T-helper 1 cell treated with Interleukin-12 subunit alpha and Interleukin-12 subunit beta and Interleukin-4 antibody, amounts not matched to agents 30 ng/mL and 1 ng/mL, for 36 hours (primary cell): ENCODE results near the gene NEAT1. TPM values are rescaled to one million over a fixed set of nuclear protein-coding genes. Genes with fewer than 3 reads are reported as not detected.
"Not testable (repeated sequence)": the region's sequence is repeated elsewhere in the genome, so short reads cannot be mapped to it uniquely, and the experiment has no call there.

Source experiments
- intact Hi-C: fragments of 100-400 bp; cut with micrococcal nuclease; formaldehyde crosslinking; loops from one replicate; pipeline ENCODE4 v1.15.1; 2024
- total RNA-seq: library from RNA; stranded (reverse); gene quantifications from 2 replicates; pipeline ENCODE4 v1.2.3, GENCODE V29; 2022

NEAT1 gene
- total RNA-seq, 1 donor from 2014 or later: 1,002 TPM

DNA sequence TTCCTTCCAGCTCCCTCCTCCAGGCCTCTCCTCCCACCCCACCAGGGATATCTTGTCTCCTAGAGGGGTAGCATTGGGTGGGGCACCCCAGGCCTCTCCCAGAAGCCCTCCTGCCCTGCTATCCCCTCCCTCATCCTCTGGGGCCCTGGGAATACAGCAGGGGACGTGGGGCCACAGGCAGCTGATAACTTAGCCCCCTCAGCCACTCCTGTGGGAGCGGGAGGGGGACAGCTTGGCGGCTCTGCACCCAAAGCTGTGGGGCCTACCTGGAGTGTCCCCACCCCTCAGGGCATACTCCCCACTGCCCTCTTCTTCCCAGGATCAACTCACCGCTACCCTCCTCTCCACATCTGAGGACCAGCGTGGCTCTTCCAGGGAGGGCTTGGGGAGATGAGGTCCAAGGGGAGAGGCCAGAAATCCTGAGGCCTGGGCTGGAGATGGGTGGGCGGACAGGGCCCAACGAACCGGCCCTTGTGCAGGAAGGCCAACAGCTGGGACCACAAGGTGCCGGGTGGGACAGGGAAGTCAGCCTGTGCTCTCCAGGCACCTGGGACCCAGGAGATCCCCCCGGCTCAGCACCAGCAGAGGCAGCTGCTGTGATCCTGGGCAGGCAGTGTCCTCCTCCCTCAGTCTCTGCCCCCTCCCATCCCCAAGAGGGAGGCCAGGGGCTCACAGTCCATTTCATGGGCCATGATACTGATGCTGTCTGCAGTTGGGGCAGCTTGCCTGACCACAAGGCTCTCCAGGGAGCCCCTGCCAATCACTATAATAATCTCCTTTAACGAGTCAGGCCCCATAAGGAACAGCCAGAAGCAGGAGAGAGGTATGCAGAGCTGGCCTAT is 23.2 kb downstream of the NEAT1 start:
- intact Hi-C loops: no loop called here

DNA sequence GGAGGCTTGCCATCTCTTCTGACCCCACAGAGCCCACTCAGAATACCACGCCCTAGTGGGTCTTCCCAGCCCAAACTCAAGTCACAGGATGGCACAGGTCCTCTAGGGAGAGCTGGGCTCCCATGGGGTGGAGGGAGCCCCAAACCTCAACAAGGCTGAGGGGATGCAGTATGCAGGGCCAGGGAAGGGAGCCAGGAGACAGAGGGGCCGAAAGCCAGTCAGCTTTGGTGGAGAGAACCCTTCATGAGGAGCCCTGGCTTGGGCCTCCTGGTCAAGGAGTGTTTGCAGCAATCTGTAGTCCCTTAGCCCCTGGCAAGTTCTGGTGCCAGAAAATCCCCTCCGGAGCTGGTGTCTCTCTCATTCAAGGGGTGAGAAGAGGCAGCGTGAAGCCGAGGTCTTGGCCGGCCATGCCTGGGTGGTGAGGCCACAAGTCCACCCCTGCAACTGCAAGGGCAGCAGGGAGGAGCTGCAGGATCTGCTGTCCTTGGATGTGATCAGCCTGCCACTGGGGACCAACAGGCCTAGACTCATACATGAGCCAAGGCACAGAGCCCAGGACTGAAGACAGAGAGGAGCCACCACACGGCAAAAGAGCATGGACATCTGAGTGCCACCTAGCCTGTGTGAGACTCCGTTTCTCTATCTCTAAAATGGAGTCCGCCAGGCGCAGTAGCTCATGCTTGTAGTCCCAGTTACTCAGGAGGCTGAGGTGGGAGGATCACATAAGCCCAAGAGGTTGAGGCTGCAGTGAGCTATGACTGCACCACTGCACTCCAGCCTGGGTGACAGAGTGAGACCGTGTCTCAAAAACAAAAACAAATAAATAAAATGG is 24.1 kb downstream of the NEAT1 start:
- intact Hi-C loops: no loop called here

DNA sequence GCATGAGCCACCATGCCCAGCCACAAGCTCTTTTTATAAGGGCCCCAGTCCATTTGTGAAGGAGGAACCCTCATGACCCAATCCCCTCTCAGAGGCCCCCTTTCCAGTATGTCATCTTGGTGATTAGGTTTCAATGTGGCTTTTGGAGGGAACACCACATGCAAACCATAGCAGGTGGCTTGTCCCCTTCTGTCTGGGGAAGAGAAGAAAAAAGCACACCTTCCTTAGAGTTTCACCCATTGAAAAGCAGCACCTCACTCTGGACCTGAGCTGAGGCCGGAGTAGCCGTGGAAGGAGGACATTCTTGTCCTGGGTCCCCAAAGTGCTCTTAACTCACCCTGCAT is 25.4 kb downstream of the NEAT1 start:
- intact Hi-C loops: loop anchor here (2.0 kb wide), 1 partner anchor 13 kb away; no protein-coding TSS in a partner anchor

DNA sequence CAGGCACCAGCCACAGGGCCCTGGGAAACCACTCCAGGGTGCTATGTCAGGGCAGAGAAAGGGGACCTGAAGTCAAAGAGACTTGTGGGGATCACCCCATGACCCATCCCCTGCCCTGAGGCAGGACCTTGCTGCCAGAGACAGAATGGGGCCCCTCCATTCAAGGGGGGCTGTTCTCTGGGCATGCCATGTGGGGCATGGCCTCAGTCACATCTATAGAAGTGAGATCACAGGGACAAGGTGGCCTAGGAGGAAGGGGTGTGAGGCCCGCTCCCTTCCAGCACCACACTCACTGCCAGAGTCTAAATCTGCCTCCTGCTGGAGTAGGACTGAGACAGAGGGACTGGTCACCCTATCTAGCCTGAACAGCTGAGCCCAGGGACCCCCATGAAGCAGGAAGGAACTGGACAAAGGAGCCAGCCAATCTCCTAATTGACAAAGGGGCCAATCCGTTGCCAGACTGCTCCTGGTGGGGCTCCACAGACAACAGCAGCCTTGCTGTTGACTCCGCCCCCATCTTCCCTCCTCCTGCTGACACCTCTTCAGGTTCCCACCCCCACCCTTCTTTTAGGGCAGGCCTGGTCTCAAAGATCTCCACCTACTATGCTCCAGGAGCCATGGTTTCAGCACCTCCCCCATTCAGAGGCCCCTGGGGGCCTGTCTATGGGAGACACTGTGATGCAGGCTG is 26.0 kb downstream of the NEAT1 start:
- intact Hi-C loops: loop anchor here (2.0 kb wide), 1 partner anchor 14 kb away; no protein-coding TSS in a partner anchor

DNA sequence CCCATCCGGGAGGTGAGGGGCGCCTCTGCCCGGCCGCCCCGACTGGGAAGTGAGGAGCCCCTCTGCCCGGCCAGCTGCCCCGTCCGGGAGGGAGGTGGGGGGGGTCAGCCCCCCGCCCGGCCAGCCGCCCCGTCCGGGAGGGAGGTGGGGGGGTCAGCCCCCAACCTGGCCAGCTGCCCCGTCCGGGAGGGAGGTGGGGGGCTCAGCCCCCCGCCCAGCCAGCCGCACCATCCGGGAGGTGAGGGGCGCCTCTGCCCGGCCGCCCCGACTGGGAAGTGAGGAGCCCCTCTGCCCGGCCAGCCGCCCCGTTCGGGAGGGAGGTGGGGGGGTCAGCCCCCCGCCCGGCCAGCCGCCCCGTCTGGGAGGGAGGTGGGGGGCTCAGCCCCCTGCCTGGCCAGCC is 28.7 kb downstream of the NEAT1 start:
- intact Hi-C loops: not testable (repeated sequence)

DNA sequence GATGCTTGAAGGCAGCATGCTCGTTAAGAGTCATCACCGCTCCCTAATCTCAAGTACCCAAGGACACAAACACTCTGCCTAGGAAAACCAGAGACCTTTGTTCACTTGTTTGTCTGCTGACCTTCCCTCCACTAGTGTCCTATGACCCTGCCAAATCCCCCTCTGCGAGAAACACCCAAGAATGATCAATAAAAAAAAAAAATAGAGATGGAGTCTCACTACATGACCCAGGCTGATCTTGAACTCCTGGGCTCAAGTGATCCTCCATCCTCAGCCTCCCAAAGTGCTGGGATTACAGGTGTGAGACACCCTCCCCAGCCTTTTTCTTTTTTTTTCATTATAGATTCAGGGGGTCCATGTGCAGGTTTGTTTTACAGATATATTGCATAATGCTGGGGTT is 29.7 kb downstream of the NEAT1 start:
- intact Hi-C loops: not testable (repeated sequence)

DNA sequence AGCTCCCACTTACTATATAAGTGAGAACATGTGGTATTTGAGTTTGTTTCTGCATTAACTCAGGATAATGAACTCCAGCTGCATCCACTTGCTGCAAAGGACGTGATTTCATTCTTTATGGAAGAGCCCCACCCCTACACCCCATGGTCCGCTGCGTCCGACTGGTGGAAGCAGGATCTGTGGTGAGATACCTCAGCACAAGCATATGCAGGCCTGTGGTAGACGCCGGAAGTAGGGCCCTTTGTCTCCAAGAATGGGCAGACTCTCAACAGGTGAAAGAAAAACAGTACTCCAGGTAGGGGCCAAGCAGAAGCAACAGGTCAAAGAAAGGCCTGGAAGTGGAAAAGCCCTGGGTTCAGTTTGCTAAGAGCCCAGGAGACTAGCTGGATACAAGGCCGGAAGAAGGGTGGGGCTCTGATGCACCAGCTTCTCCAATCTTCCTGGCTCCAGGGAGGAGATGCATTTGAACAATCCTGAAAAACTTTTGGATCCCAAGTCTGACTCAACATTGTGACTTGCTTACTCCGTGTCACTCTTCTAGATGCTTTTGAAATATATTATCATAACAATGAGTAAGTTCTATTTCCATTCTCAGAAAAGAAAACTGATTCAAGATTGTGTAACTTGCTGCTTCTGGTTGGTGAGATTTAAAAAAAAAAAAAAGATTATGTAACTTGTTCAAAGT is 30.4 kb downstream of the NEAT1 start:
- intact Hi-C loops: no loop called here

DNA sequence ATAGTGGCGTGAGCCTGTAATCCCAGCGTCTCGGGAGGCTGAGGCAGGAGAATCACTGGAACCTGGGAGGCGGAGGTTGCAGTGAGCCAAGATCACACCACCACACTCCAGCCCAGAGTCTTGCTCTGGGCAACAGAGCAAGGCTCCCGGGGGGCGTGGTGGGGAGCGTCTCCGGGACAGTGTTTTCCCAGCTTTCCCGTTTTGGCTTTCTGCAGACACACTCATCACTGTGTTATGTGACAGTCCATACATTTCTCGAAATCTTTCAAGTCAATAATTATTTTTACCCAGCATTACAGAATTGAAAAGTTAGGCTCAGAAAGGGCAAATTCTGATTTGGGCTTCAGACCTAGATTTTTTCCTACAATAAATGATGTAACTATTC is 31.7 kb downstream of the NEAT1 start:
- intact Hi-C loops: no loop called here

- intact Hi-C loops: loop anchor here (1.0 kb wide), 2 partner anchors 17 to 42 kb away; no protein-coding TSS in a partner anchor
Observed at GRCh38 chr11:65454696-65455456, 32.3 kb downstream of the NEAT1 start.

- intact Hi-C loops: no loop called here
Observed at GRCh38 chr11:65456418-65456817, 33.8 kb downstream of the NEAT1 start.

DNA sequence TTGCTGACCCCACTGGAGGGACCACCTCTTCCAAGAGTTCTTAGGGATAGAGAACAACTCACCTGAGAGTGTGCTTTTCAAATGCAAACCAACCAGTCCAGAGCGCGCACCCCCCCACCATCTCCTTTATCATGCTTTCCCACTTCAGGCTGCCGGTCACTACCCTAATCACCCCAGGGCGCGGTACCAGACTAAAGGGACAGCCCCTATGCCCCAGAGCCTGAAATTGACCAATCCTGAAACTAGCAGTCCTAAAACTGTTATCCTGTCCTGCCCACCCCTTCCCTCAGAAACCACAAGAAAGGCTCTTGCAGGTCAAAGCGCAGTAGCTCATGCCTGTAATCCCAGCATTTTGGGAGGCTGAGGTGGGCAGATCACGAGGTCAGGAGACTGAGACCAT is 37.0 kb downstream of the NEAT1 start:
- intact Hi-C loops: no loop called here

- intact Hi-C loops: not testable (repeated sequence)
Observed at GRCh38 chr11:65465471-65465870, 42.9 kb downstream of the NEAT1 start.

DNA sequence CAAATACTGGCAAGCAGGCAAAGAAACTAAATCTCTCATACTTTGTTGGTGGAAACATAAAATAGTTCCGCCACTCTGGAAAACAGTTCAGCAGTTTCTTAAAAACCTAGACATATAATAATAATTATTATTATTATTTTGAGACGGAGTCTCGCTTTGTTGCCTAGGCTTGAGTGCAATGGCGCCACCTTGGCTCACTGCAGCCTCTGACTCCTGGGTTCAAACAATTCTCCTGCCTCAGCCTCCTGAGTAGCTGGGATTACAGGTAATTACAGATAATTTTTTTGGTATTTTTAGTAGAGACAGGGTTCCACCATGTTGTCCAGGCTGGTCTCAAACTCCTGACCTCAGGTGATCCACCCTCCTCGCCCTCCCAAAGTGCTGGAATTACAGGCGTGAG is 44.7 kb downstream of the NEAT1 start:
- intact Hi-C loops: not testable (repeated sequence)

- intact Hi-C loops: no loop called here
Observed at GRCh38 chr11:65468874-65469333, 46.3 kb downstream of the NEAT1 start.

- intact Hi-C loops: no loop called here
Observed at GRCh38 chr11:65470433-65471049, 47.9 kb downstream of the NEAT1 start.

DNA sequence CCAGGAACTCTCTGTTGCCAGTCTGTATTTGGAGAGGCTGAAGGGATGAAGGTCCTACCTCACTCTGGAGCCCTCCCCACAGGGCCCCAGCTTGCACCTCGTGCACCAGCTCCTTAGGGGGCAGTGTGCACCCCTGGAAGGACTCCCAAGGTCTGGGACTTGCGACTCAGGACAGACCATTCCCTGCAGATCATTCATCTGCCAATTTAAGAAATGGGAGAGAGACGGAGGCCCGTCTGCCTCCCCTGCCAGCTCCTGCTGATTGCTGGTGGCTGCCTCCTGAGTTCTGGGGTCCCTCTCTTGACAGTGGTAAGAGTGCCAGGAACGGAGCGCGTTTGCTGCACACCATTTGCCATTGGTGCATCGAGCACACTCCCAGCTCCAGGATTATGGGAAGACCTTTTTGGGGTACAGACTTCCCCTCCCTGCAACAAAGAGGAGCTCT is 48.9 kb downstream of the NEAT1 start:
- intact Hi-C loops: no loop called here

DNA sequence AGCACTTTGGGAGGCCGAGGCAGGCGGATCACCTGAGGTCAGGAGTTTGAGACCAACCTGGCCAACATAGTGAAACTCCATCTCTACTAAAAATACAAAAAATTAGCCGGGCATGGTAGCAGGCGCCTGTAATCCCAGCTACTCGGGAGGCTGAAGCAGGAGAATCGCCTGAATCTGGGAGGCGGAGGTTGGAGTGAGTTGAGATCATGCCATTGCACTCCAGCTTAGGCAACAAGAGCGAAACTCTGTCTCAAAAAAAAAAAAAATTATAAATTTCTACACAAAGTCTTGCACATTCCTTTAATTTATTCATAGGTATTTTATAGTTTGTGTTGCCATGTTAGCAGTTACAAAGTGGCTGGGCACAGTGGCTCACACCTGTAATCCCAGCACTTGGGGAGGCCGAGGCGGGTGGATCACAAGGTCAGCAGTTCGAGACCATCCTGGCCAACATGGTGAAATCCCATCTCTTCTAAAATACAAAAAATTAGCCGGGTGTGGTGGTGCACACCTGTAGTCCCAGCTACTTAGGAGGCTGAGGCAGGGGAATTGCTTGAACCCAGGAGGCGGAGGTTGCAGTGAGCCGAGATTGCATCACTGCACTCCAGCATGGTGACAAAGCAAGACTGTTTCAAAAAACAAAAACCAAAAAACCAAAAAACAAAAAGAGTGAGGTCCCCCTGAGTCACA is 50.1 kb downstream of the NEAT1 start:
- intact Hi-C loops: loop anchor here (1.0 to 2.0 kb wide), 6 partner anchors 17 to 106 kb away; no protein-coding TSS in a partner anchor

DNA sequence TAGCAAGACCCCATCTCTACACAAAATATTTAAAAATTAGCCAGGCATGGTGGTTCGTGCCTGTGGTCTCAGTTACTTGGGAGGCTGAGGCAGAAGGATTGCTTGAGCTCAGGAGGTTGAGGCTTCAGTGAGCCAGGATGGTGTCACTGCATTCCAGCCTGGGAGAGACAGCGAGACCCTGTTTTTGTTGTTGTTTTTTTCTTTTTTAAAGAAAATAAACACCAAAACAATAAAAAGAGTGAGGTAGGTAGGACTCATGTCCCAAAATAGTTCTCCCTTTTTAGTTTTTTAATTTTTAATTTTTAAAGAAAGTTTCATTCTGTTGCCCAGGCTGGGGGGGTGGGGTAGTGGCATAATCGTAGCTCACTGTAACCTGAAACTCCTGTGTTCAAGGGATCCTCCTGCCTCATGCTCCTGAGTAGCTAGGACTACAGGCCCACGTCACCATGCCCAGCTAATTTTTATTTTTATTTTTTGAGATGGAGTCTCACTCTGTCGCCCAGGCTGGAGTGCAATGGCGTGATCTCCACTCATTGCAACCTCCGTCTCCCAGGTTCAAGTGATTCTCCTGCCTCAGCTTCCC is 50.8 kb downstream of the NEAT1 start:
- intact Hi-C loops: loop anchor here (2.0 kb wide), 1 partner anchor 107 kb away; no protein-coding TSS in a partner anchor

DNA sequence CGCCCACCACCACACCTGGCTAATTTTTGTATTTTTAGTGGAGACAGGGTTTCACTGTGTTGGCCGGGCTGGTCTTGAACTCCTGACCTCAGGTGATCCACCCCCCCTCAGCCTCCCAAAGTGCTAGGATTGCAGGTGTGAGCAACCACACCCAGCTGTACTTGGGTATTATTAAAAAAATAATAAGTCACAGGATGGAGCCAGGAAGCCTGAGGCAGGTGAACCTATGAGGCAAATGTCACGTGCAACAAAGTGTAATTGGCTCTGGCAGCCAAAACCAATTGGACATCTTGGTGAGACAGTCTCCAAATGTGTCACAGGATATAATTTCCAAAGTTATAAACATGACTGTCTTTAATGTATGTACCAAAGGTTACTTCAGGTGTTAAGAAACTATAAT is 52.3 kb downstream of the NEAT1 start:
- intact Hi-C loops: no loop called here
